A549 (cell line): ENCODE data around the gene KCNRG.

ENCODE experiments used
- CBX8 ChIP-seq: fragments of 200-600 bp; sonication (generic); IDR thresholded peaks from 2 replicates; pipeline ENCODE4 v1.6.1; 2016
- CHD4 ChIP-seq: fragments of 200-600 bp; sonication (generic); IDR thresholded peaks from 2 replicates; pipeline ENCODE4 v1.6.1; 2016; ENCODE audit warnings: antibody characterized with exemption, mild to moderate bottlenecking, borderline replicate concordance
- JUN ChIP-seq, 2 experiments: fragments of >200 bp; sonication (Bioruptor Twin); formaldehyde crosslinking; IDR thresholded peaks; 2 replicates in 1 of 2; 3 replicates in 1 of 2; pipeline ENCODE4 v1.6.1; 2016 to 2017
- RAD21 ChIP-seq, 2 experiments: fragments of >200 bp in 1 of 2; sonication (Bioruptor Twin) in 1 of 2; formaldehyde crosslinking in 1 of 2; IDR thresholded peaks in 1 of 2; conservative IDR thresholded peaks in 1 of 2; 2 replicates in 1 of 2; 3 replicates in 1 of 2; pipeline ENCODE4 v1.6.1; 2012 to 2018; ENCODE audit warnings: inconsistent platforms in 1 of 2
- TF ChIP-seq, protein P1 (sequence below): fragments of >200 bp; sonication (Bioruptor Twin); formaldehyde crosslinking; IDR thresholded peaks from 3 replicates; pipeline ENCODE4 v1.5.1; 2016

DNA sequence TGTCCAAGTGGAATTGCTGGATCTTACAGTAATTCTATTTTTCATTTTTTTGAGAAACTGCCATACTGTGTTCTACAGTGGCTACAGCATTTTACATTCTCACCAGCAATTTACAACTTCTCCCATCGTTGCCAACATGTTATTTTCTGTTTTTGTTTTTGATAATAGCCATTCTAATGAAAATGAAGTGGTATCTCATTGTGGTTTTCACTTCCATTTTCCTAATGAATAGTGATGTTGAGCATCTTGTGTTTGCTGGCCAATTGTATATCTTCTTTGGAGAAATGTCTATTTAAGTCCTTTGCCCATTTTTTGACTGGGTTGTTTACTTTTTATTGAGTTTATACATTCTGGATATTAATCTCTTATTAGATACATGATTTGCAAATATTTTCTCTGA is 38.6 kb downstream of the KCNRG start:
- TF ChIP-seq JUN (IDR thresholded peaks at IDR 0.05) (no peak), RAD21 (conservative IDR thresholded peaks at IDR 0.05 in 1 of 2, IDR thresholded peaks at IDR 0.05 in 1 of 2) (no peak), CHD4 (no peak), CBX8 (no peak)
- TF ChIP-seq, protein P1, sequence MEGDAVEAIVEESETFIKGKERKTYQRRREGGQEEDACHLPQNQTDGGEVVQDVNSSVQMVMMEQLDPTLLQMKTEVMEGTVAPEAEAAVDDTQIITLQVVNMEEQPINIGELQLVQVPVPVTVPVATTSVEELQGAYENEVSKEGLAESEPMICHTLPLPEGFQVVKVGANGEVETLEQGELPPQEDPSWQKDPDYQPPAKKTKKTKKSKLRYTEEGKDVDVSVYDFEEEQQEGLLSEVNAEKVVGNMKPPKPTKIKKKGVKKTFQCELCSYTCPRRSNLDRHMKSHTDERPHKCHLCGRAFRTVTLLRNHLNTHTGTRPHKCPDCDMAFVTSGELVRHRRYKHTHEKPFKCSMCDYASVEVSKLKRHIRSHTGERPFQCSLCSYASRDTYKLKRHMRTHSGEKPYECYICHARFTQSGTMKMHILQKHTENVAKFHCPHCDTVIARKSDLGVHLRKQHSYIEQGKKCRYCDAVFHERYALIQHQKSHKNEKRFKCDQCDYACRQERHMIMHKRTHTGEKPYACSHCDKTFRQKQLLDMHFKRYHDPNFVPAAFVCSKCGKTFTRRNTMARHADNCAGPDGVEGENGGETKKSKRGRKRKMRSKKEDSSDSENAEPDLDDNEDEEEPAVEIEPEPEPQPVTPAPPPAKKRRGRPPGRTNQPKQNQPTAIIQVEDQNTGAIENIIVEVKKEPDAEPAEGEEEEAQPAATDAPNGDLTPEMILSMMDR, result no peak
